HepG2 (cell line): Measurements from ENCODE around the gene LIM2. TPM values are rescaled to one million over a fixed set of nuclear protein-coding genes. Genes with fewer than 3 reads are reported as not detected.

Experiments
- ATF5 ChIP-seq: sonication (generic); formaldehyde crosslinking; IDR thresholded peaks from 2 replicates; pipeline ENCODE4 v1.4.0; 2020; ENCODE audit warnings: mild to moderate bottlenecking, low read depth, missing genetic modification reagents
- FOSL2 ChIP-seq: sonication (generic); formaldehyde crosslinking; IDR thresholded peaks from 2 replicates; pipeline ENCODE4 v1.4.0; 2020; ENCODE audit warnings: missing genetic modification reagents
- GATAD1 ChIP-seq: IDR thresholded peaks from 2 replicates; pipeline ENCODE4 v1.6.1; 2016; ENCODE audit warnings: missing genetic modification reagents, missing compliant biosample characterization
- HMG20B ChIP-seq: conservative IDR thresholded peaks from 2 replicates; pipeline ENCODE4 v1.6.1; 2016; ENCODE audit warnings: missing genetic modification reagents, missing compliant biosample characterization
- MAFG ChIP-seq: sonication (generic); formaldehyde crosslinking; IDR thresholded peaks from 2 replicates; pipeline ENCODE4 v1.5.1; 2020; ENCODE audit warnings: mild to moderate bottlenecking, missing genetic modification reagents
- MXD4 ChIP-seq: IDR thresholded peaks from 2 replicates; pipeline ENCODE4 v1.6.1; 2016; ENCODE audit warnings: mild to moderate bottlenecking, missing biosample characterization, missing genetic modification reagents
- NCOA2 ChIP-seq: sonication (generic); formaldehyde crosslinking; IDR thresholded peaks from 2 replicates; pipeline ENCODE4 v1.8.0; 2022; ENCODE audit warnings: inconsistent platforms
- NCOR1 ChIP-seq: fragments of 200-600 bp; sonication (generic); IDR thresholded peaks from 2 replicates; pipeline ENCODE4 v1.7.0; 2017; ENCODE audit warnings: antibody characterized with exemption, low read length, borderline replicate concordance
- NR1H2 ChIP-seq: sonication (generic); formaldehyde crosslinking; IDR thresholded peaks from 2 replicates; pipeline ENCODE4 v1.8.1; 2022; ENCODE audit warnings: low read depth, missing genetic modification reagents, borderline replicate concordance
- NR2F6 ChIP-seq, 2 experiments: IDR thresholded peaks; 2 replicates each; pipeline ENCODE4 v1.6.1; 2016; ENCODE audit warnings: antibody characterized with exemption in 1 of 2, mild to moderate bottlenecking in 1 of 2
- POLR2AphosphoS2 ChIP-seq: IDR thresholded peaks from 2 replicates; pipeline ENCODE4 v1.6.1; 2011; ENCODE audit warnings: low read depth, low read length, improper control_type of control experiment
- TARDBP ChIP-seq: sonication (generic); formaldehyde crosslinking; IDR thresholded peaks from 2 replicates; pipeline ENCODE4 v1.8.0; 2022; ENCODE audit warnings: mild to moderate bottlenecking, missing genetic modification reagents
- ZNF160 ChIP-seq: sonication (generic); formaldehyde crosslinking; IDR thresholded peaks from 2 replicates; pipeline ENCODE4 v1.8.0; 2022; ENCODE audit warnings: mild to moderate bottlenecking, inconsistent platforms, missing genetic modification reagents
- ZNF224 ChIP-seq: sonication (generic); formaldehyde crosslinking; IDR thresholded peaks from 2 replicates; pipeline ENCODE4 v1.5.0; 2020; ENCODE audit warnings: mild to moderate bottlenecking, missing genetic modification reagents
- polyA plus RNA-seq, 8 experiments: library from polyadenylated mRNA; depleted of rRNA in 3 of 8; stranded (reverse) in 7 of 8; unstranded in 1 of 8; fragments of >200 nt; fragmentation: Illumina TruSeq in 4 of 8; extraction: Trizol in 4 of 8; gene quantifications; 2 replicates each; pipeline versions ENCODE4 v1.2.1 to v1.2.3, GENCODE V29; 2011 to 2016; ENCODE audit warnings: low read depth in 4 of 8, missing spikeins in 1 of 8, mixed read lengths in 1 of 8; ENCODE audit not compliant: insufficient read depth in 1 of 8
- total RNA-seq, 5 experiments: library from RNA; depleted of rRNA; stranded (reverse); fragments of >200 nt; fragmentation: Illumina TruSeq; extraction: Trizol; gene quantifications; 2 replicates each; pipeline ENCODE4 v1.2.3, GENCODE V29; 2016; ENCODE audit warnings: low read depth in 1 of 5
- TF ChIP-seq, protein P1 (sequence below): IDR thresholded peaks from 2 replicates; pipeline ENCODE4 v1.6.1; 2018; ENCODE audit warnings: missing genetic modification reagents
- TF ChIP-seq, protein P2 (sequence below): IDR thresholded peaks from 2 replicates; pipeline ENCODE4 v1.6.1; 2012; ENCODE audit warnings: low read depth, low read length, improper control_type of control experiment
- TF ChIP-seq, protein P3 (sequence below): sonication (generic); formaldehyde crosslinking; IDR thresholded peaks from 2 replicates; pipeline ENCODE4 v1.4.0; 2020; ENCODE audit warnings: missing genetic modification reagents
- TF ChIP-seq, protein P4 (sequence below): sonication (generic); formaldehyde crosslinking; IDR thresholded peaks from 2 replicates; pipeline ENCODE4 v1.4.0; 2020; ENCODE audit warnings: missing genetic modification reagents, borderline replicate concordance
- TF ChIP-seq, protein P5 (sequence below): sonication (generic); formaldehyde crosslinking; IDR thresholded peaks from 2 replicates; pipeline ENCODE4 v1.5.0; 2020; ENCODE audit warnings: missing genetic modification reagents

The LIM2 gene
- total and polyA plus RNA-seq, 2 of the 13 experiments (the other 11 are each of a cell fraction or from before 2014, with no cell fraction given) = 1.3 TPM; not detected in 1

DNA sequence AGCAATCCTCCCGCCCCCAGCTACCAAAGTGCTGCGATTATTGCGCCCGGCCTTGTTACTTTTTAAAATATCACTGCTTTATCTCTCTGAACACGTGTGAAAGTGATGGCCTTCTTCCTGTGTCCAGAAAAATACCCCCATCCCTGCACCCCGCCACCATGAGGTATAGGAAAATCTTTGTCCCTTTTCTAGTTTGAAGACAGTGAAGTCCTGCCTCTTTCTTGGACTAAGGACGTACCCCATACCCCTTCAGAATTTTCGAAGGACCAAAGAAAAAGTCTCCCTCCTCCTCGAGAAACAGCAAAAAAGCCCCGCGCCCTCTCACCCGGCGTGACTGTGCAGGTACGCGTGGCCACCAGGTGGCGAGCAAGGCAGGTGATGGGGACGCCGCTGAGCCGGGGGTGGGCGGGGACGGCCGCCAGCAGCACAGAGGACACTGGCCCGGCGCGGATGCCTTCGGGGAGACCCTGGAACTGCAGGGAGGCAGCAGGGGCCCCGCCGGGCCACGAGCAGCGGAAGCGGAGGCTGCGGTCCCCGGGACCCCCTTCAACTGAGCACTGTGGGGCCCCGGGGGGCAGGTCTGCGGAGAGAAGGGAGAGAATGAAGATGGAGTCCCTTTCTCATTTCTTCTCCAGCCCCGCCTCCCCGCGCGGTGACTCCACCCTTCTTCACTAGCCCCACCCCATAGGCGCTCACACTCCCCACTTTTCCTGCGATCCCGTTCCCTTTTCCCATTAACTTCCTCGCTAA, 49.0 kb downstream of the LIM2 start (continued):
- TF ChIP-seq, protein P1, sequence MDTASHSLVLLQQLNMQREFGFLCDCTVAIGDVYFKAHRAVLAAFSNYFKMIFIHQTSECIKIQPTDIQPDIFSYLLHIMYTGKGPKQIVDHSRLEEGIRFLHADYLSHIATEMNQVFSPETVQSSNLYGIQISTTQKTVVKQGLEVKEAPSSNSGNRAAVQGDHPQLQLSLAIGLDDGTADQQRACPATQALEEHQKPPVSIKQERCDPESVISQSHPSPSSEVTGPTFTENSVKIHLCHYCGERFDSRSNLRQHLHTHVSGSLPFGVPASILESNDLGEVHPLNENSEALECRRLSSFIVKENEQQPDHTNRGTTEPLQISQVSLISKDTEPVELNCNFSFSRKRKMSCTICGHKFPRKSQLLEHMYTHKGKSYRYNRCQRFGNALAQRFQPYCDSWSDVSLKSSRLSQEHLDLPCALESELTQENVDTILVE (CRISPR knock-in tag) = no peak
- TF ChIP-seq ATF5 (CRISPR knock-in tag) = no peak
- TF ChIP-seq, protein P2, sequence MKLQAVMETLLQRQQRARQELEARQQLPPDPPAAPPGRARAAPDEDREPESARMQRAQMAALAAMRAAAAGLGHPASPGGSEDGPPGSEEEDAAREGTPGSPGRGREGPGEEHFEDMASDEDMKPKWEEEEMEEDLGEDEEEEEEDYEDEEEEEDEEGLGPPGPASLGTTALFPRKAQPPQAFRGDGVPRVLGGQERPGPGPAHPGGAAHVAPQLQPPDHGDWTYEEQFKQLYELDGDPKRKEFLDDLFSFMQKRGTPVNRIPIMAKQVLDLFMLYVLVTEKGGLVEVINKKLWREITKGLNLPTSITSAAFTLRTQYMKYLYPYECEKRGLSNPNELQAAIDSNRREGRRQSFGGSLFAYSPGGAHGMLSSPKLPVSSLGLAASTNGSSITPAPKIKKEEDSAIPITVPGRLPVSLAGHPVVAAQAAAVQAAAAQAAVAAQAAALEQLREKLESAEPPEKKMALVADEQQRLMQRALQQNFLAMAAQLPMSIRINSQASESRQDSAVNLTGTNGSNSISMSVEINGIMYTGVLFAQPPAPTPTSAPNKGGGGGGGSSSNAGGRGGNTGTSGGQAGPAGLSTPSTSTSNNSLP = no peak
- TF ChIP-seq GATAD1 (CRISPR knock-in tag) = 0 out of 2 replicates have a peak, but pooled peaks have one; percentile 29
- no peak for TF ChIP-seq NR2F6 (IDR thresholded peaks at IDR 0.05)
- TF ChIP-seq NR2F6 (CRISPR knock-in tag; IDR thresholded peaks at IDR 0.05) = peak; percentile 54
- TF ChIP-seq MAFG (CRISPR knock-in tag) = no peak
- no peak for TF ChIP-seq ZNF160 (CRISPR knock-in tag)
- TF ChIP-seq NCOR1 = no peak
- no peak for TF ChIP-seq NR1H2 (CRISPR knock-in tag)
- peak; percentile 45; the same call in 1 of the 2 replicates for TF ChIP-seq FOSL2 (CRISPR knock-in tag)
- no peak for TF ChIP-seq TARDBP
- no peak for TF ChIP-seq HMG20B
- 0 out of 2 replicates have a peak, but pooled peaks have one; percentile 34 for TF ChIP-seq MXD4
- TF ChIP-seq NCOA2 (CRISPR knock-in tag) = no peak
- no peak for TF ChIP-seq ZNF224 (CRISPR knock-in tag)
- TF ChIP-seq, protein P3, sequence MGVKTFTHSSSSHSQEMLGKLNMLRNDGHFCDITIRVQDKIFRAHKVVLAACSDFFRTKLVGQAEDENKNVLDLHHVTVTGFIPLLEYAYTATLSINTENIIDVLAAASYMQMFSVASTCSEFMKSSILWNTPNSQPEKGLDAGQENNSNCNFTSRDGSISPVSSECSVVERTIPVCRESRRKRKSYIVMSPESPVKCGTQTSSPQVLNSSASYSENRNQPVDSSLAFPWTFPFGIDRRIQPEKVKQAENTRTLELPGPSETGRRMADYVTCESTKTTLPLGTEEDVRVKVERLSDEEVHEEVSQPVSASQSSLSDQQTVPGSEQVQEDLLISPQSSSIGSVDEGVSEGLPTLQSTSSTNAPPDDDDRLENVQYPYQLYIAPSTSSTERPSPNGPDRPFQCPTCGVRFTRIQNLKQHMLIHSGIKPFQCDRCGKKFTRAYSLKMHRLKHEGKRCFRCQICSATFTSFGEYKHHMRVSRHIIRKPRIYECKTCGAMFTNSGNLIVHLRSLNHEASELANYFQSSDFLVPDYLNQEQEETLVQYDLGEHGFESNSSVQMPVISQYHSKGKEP (CRISPR knock-in tag) = no peak
- no peak for TF ChIP-seq POLR2AphosphoS2
- TF ChIP-seq, protein P4, sequence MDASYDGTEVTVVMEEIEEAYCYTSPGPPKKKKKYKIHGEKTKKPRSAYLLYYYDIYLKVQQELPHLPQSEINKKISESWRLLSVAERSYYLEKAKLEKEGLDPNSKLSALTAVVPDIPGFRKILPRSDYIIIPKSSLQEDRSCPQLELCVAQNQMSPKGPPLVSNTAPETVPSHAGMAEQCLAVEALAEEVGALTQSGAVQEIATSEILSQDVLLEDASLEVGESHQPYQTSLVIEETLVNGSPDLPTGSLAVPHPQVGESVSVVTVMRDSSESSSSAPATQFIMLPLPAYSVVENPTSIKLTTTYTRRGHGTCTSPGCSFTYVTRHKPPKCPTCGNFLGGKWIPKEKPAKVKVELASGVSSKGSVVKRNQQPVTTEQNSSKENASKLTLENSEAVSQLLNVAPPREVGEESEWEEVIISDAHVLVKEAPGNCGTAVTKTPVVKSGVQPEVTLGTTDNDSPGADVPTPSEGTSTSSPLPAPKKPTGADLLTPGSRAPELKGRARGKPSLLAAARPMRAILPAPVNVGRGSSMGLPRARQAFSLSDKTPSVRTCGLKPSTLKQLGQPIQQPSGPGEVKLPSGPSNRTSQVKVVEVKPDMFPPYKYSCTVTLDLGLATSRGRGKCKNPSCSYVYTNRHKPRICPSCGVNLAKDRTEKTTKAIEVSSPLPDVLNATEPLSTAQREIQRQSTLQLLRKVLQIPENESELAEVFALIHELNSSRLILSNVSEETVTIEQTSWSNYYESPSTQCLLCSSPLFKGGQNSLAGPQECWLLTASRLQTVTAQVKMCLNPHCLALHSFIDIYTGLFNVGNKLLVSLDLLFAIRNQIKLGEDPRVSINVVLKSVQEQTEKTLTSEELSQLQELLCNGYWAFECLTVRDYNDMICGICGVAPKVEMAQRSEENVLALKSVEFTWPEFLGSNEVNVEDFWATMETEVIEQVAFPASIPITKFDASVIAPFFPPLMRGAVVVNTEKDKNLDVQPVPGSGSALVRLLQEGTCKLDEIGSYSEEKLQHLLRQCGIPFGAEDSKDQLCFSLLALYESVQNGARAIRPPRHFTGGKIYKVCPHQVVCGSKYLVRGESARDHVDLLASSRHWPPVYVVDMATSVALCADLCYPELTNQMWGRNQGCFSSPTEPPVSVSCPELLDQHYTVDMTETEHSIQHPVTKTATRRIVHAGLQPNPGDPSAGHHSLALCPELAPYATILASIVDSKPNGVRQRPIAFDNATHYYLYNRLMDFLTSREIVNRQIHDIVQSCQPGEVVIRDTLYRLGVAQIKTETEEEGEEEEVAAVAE (CRISPR knock-in tag) = no peak
- TF ChIP-seq, protein P5, sequence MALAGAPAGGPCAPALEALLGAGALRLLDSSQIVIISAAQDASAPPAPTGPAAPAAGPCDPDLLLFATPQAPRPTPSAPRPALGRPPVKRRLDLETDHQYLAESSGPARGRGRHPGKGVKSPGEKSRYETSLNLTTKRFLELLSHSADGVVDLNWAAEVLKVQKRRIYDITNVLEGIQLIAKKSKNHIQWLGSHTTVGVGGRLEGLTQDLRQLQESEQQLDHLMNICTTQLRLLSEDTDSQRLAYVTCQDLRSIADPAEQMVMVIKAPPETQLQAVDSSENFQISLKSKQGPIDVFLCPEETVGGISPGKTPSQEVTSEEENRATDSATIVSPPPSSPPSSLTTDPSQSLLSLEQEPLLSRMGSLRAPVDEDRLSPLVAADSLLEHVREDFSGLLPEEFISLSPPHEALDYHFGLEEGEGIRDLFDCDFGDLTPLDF = no peak
